ENCODE results near the gene ANKH. TPM values are rescaled to one million over a fixed set of nuclear protein-coding genes. Genes with fewer than 3 reads are reported as not detected.

ANKH gene
- total RNA-seq, 6 donors from 2014 or later, result 17.2 to 66.7 (median 24.5) TPM

- DNase-seq, result no peak
- 95 to 99% methylated on average over 5 to 6 of the region's 6 CpGs for WGBS, 2 donors
- no peak for ATAC-seq (ENCODE audit: low FRiP score in 2 of 2)
These were observed 156.9 kb downstream of the ANKH start for GRCh38 chr5:14714706-14715105.

GRCh38 chr5:14713476-14714390 lies 157.8 kb downstream of the ANKH start:
- DNase-seq, result no peak
- Histone ChIP-seq H3K27me3 (no peaks in the 10 kb centered on the region), H3K4me1 (peaks cover 0 to 2% (median 0%) of the 10 kb centered on the region in 4 donors), H3K9me3 (no peaks in the 10 kb centered on the region), H3K27ac (no peak overlapping the region), H3K36me3 (peaks cover 11 to 81% (median 56%) of the 10 kb centered on the region in 4 donors), H3K4me3 (no peak overlapping the region)
- TF ChIP-seq CTCF (IDR thresholded peaks at IDR 0.05) (no peak), POLR2AphosphoS5 (IDR thresholded peaks at IDR 0.05) (no peak), EP300 (IDR thresholded peaks at IDR 0.05) (no peak), POLR2A (IDR thresholded peaks at IDR 0.05) (no peak)
- WGBS, 2 donors, result 86 to 94% methylated on average over 8 to 23 of the region's 23 CpGs
- peak in 1 of 2 donors; percentile 46 for ATAC-seq (ENCODE audit: low FRiP score in 2 of 2)

More at GRCh38 chr5:14714706-14715105, 156.9 kb downstream of the ANKH start:
- H3K27ac ChIP-seq, result no peak overlapping the region
- H3K4me3 ChIP-seq, result no peak overlapping the region
- H3K36me3 ChIP-seq, result peaks cover 11 to 71% (median 50%) of the 10 kb centered on the region in 4 donors
- H3K9me3 ChIP-seq, result no peaks in the 10 kb centered on the region
- no peaks in the 10 kb centered on the region for H3K27me3 ChIP-seq
- H3K4me1 ChIP-seq, result peaks cover 0 to 2% (median 0%) of the 10 kb centered on the region in 4 donors
- TF ChIP-seq POLR2A (IDR thresholded peaks at IDR 0.05) (no peak), EP300 (IDR thresholded peaks at IDR 0.05) (no peak), CTCF (IDR thresholded peaks at IDR 0.05) (no peak), POLR2AphosphoS5 (IDR thresholded peaks at IDR 0.05) (no peak)

- no peak overlapping the region for H3K27ac ChIP-seq
- no peak for DNase-seq
- H3K36me3 ChIP-seq, result peaks cover 11 to 92% (median 61%) of the 10 kb centered on the region in 4 donors
- TF ChIP-seq POLR2AphosphoS5 (IDR thresholded peaks at IDR 0.05), result no peak
- no peak for TF ChIP-seq CTCF (IDR thresholded peaks at IDR 0.05)
- peaks cover 0 to 2% (median 0%) of the 10 kb centered on the region in 4 donors for H3K4me1 ChIP-seq
- no peaks in the 10 kb centered on the region for H3K27me3 ChIP-seq
- WGBS, 2 donors, result 97 to 98% methylated on average over 16 to 17 of the region's 17 CpGs
- H3K9me3 ChIP-seq, result no peaks in the 10 kb centered on the region
- no peak for ATAC-seq (ENCODE audit: low FRiP score in 2 of 2)
- no peak overlapping the region for H3K4me3 ChIP-seq
These were observed 158.9 kb downstream of the ANKH start for GRCh38 chr5:14712666-14713065.

GRCh38 chr5:14712131-14712530 lies 159.4 kb downstream of the ANKH start:
- TF ChIP-seq POLR2A (IDR thresholded peaks at IDR 0.05), result no peak
- TF ChIP-seq CTCF (IDR thresholded peaks at IDR 0.05), result no peak
- no peak for TF ChIP-seq EP300 (IDR thresholded peaks at IDR 0.05)
- TF ChIP-seq POLR2AphosphoS5 (IDR thresholded peaks at IDR 0.05), result no peak
- WGBS, 2 donors, result 95% methylated on average over 11 of the region's 11 CpGs
- Histone ChIP-seq H3K27me3 (no peaks in the 10 kb centered on the region), H3K27ac (no peak overlapping the region), H3K36me3 (peaks cover 11 to 97% (median 62%) of the 10 kb centered on the region in 4 donors), H3K9me3 (no peaks in the 10 kb centered on the region), H3K4me3 (no peak overlapping the region), H3K4me1 (peaks cover 0 to 2% (median 0%) of the 10 kb centered on the region in 4 donors)
- no peak for DNase-seq
- no peak for ATAC-seq (ENCODE audit: low FRiP score in 2 of 2)
